H9 (cell line): ENCODE measurements around the gene LRRC8C. TPM values are rescaled to one million over a fixed set of nuclear protein-coding genes. Genes with fewer than 3 reads are reported as not detected.

Experiments
- DNase-seq: peaks from one replicate; pipeline ENCODE4 v3.0.0-alpha.2; 2017
- H2AFZ ChIP-seq: one replicate; pipeline ENCODE4 v1.6.1; 2013; ENCODE audit warnings: mild to moderate bottlenecking, low read length, control low read depth, moderate library complexity
- H2AK5ac ChIP-seq: 2 replicates; pipeline ENCODE4 v1.6.1; 2013; ENCODE audit warnings: low read length, control low read depth, mixed read lengths; ENCODE audit not compliant: insufficient read length
- H2BK120ac ChIP-seq: one replicate; pipeline ENCODE4 v1.6.1; 2013; ENCODE audit warnings: low read depth, mild to moderate bottlenecking, low read length, control low read depth, inconsistent platforms; ENCODE audit not compliant: poor library complexity, severe bottlenecking
- H2BK12ac ChIP-seq: 2 replicates; pipeline ENCODE4 v1.6.1; 2013; ENCODE audit warnings: low read length, control low read depth, mixed read lengths, low read depth; ENCODE audit not compliant: insufficient read length
- H2BK15ac ChIP-seq: 2 replicates; pipeline ENCODE4 v1.6.1; 2013; ENCODE audit warnings: low read depth, low read length, control low read depth
- H2BK20ac ChIP-seq: one replicate; pipeline ENCODE4 v1.6.1; 2013; ENCODE audit warnings: low read depth, mild to moderate bottlenecking, low read length, control low read depth, inconsistent platforms; ENCODE audit not compliant: poor library complexity, severe bottlenecking
- H2BK5ac ChIP-seq: 2 replicates; pipeline ENCODE4 v1.6.1; 2013; ENCODE audit warnings: low read length, control low read depth, mixed read lengths; ENCODE audit not compliant: insufficient read length
- H3K14ac ChIP-seq: 2 replicates; pipeline ENCODE4 v1.6.1; 2013; ENCODE audit warnings: low read length, control low read depth; ENCODE audit not compliant: insufficient read depth
- H3K18ac ChIP-seq: 2 replicates; pipeline ENCODE4 v1.6.1; 2013; ENCODE audit warnings: low read depth, mild to moderate bottlenecking, mixed read lengths, low read length, control low read depth; ENCODE audit not compliant: insufficient read length
- H3K23ac ChIP-seq: 2 replicates; pipeline ENCODE4 v1.6.1; 2013; ENCODE audit warnings: low read length, control low read depth, mixed read lengths, low read depth; ENCODE audit not compliant: insufficient read length
- H3K23me2 ChIP-seq: 2 replicates; pipeline ENCODE4 v1.6.1; 2013; ENCODE audit warnings: low read depth, mild to moderate bottlenecking, mixed read lengths, low read length, control low read depth; ENCODE audit not compliant: insufficient read length, poor library complexity, severe bottlenecking
- H3K27ac ChIP-seq: 2 replicates; pipeline ENCODE4 v1.5.1; 2013; ENCODE audit warnings: low read length, control low read depth, mixed read lengths, low read depth; ENCODE audit not compliant: insufficient read length
- H3K27me3 ChIP-seq: 2 replicates; pipeline ENCODE4 v1.6.1; 2013; ENCODE audit warnings: low read length, control low read depth, inconsistent platforms; ENCODE audit not compliant: insufficient read depth
- H3K4ac ChIP-seq: 2 replicates; pipeline ENCODE4 v1.6.1; 2013; ENCODE audit warnings: low read depth, mild to moderate bottlenecking, control low read depth, inconsistent platforms, low read length, moderate library complexity
- H3K4me1 ChIP-seq: 2 replicates; pipeline ENCODE4 v1.6.1; 2013; ENCODE audit warnings: low read length, control low read depth, inconsistent platforms; ENCODE audit not compliant: insufficient read depth
- H3K4me2 ChIP-seq: 2 replicates; pipeline ENCODE4 v1.6.1; 2013; ENCODE audit warnings: low read length, control low read depth, mixed read lengths; ENCODE audit not compliant: insufficient read length, insufficient read depth
- H3K56ac ChIP-seq: 2 replicates; pipeline ENCODE4 v1.6.1; 2013; ENCODE audit warnings: low read depth, mild to moderate bottlenecking, mixed read lengths, low read length, control low read depth; ENCODE audit not compliant: insufficient read length
- H3K79me1 ChIP-seq: 2 replicates; pipeline ENCODE4 v1.6.1; 2013; ENCODE audit warnings: low read depth, mild to moderate bottlenecking, moderate library complexity, low read length, control low read depth, inconsistent platforms; ENCODE audit not compliant: insufficient read depth, poor library complexity, severe bottlenecking
- H3K79me2 ChIP-seq: 2 replicates; pipeline ENCODE4 v1.6.1; 2013; ENCODE audit warnings: low read length, control low read depth, inconsistent platforms; ENCODE audit not compliant: insufficient read depth
- H3K9ac ChIP-seq: 2 replicates; pipeline ENCODE4 v1.6.1; 2013; ENCODE audit warnings: low read length, control low read depth, mixed read lengths; ENCODE audit not compliant: insufficient read length; ENCODE audit errors: extremely low read depth
- H3K9me3 ChIP-seq: one replicate; pipeline ENCODE4 v1.6.1; 2013; ENCODE audit warnings: low read depth, low read length, inconsistent platforms; ENCODE audit not compliant: control insufficient read depth
- H3T11ph ChIP-seq: one replicate; pipeline ENCODE4 v1.6.1; 2013; ENCODE audit warnings: mild to moderate bottlenecking, low read length, control low read depth, inconsistent platforms
- H4K20me1 ChIP-seq: one replicate; pipeline ENCODE4 v1.6.1; 2013; ENCODE audit not compliant: control insufficient read depth, insufficient read length, insufficient read depth
- H4K5ac ChIP-seq: 2 replicates; pipeline ENCODE4 v1.6.1; 2013; ENCODE audit warnings: low read depth, mild to moderate bottlenecking, mixed read lengths, low read length, control low read depth; ENCODE audit not compliant: insufficient read length
- H4K8ac ChIP-seq: replicated peaks from 2 replicates; pipeline ENCODE4 v1.6.1; 2013; ENCODE audit warnings: low read length, control low read depth, mixed read lengths, low read depth; ENCODE audit not compliant: insufficient read length
- H4K91ac ChIP-seq: 2 replicates; pipeline ENCODE4 v1.6.1; 2013; ENCODE audit warnings: low read depth, mild to moderate bottlenecking, moderate library complexity, mixed read lengths, low read length, control low read depth; ENCODE audit not compliant: insufficient read length
- H3K27ac Mint-ChIP-seq, 3 experiments: 2 replicates in 2 of 3; 3 replicates in 1 of 3; pipeline ENCODE4 v1.8.0; 2020 to 2021; ENCODE audit warnings: mixed read lengths in 3 of 3, mild to moderate bottlenecking in 1 of 3, moderate library complexity in 1 of 3
- H3K27me3 Mint-ChIP-seq: 2 replicates; pipeline ENCODE4 v1.8.0; 2021; ENCODE audit warnings: low read depth, mild to moderate bottlenecking, moderate library complexity, mixed read lengths
- H3K36me3 Mint-ChIP-seq, 3 experiments: 2 replicates in 2 of 3; 3 replicates in 1 of 3; pipeline ENCODE4 v1.8.0; 2020 to 2021; ENCODE audit warnings: low read depth in 3 of 3, mixed read lengths in 3 of 3; ENCODE audit not compliant: insufficient read depth in 1 of 3
- H3K4me1 Mint-ChIP-seq, 2 experiments: 2 replicates each; pipeline ENCODE4 v1.8.0; 2020; ENCODE audit warnings: mixed read lengths in 2 of 2
- H3K4me3 Mint-ChIP-seq, 2 experiments: 2 replicates in 1 of 2; 3 replicates in 1 of 2; pipeline ENCODE4 v1.8.0; 2020 to 2021; ENCODE audit warnings: mild to moderate bottlenecking in 2 of 2, mixed read lengths in 2 of 2, moderate library complexity in 1 of 2
- H3K9me3 Mint-ChIP-seq, 2 experiments: 2 replicates in 1 of 2; 3 replicates in 1 of 2; pipeline ENCODE4 v1.8.0; 2020; ENCODE audit warnings: mild to moderate bottlenecking in 2 of 2, mixed read lengths in 2 of 2, moderate library complexity in 1 of 2
- total RNA-seq: library from RNA; stranded (reverse); gene quantifications from 2 replicates; pipeline ENCODE4 v1.2.1, GENCODE V29; 2021
- TF ChIP-seq, protein P1 (sequence below): fragments of 200-600 bp; sonication (generic); conservative IDR thresholded peaks from 3 replicates; pipeline ENCODE4 v1.8.0; 2021; ENCODE audit warnings: antibody characterized with exemption, mild to moderate bottlenecking

LRRC8C gene
- total RNA-seq, 1 experiment from 2014 or later: 1.9 TPM

DNA sequence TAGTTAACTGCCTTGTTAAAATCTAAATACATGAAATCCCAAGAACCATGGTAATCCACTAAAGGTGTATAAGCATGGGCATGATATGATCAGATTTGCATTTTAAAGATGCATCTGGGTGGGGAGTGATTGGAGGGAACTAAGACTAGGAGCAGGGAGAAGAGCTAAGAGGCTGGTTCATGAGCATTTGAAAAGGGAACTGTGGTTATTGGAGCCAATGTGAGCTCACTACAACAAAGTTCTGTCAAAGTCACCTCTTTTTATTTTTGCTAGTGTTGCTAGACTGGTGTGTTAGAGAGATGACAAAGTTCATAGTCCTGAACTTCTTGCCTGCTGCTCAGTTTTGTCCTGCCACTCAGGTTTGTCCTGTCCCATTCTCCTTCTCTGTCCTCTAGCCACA is 120.8 kb downstream of the LRRC8C start:
- H2AFZ ChIP-seq: no peak overlapping the region
- no peak overlapping the region for H3K14ac ChIP-seq

More for the DNA sequence above, 120.8 kb downstream of the LRRC8C start:
- Mint-ChIP-seq H3K4me3 (no peak overlapping the region), H3K27me3 (peaks cover 12% of the 10 kb centered on the region), H3K9me3 (peaks cover 0 to 6% of the 10 kb centered on the region in 2 experiments; a peak in 2 of 5 replicates), H3K27ac (no peak overlapping the region), H3K36me3 (peaks cover 0 to 4% (median 0%) of the 10 kb centered on the region in 3 experiments; a peak in 2 of 7 replicates), H3K4me1 (peaks cover 9 to 10% of the 10 kb centered on the region in 2 experiments)
- Histone ChIP-seq H4K8ac (no peak overlapping the region), H3K27me3 (no peaks in the 10 kb centered on the region), H3K23me2 (no peaks in the 10 kb centered on the region), H3K27ac (no peak overlapping the region), H3K4me1 (no peaks in the 10 kb centered on the region; the same call in none of the 2 replicates), H2BK12ac (no peak overlapping the region), H4K5ac (no peak overlapping the region), H3K9me3 (no peaks in the 10 kb centered on the region), H2BK20ac (no peak overlapping the region), H3T11ph (no peak overlapping the region), H4K20me1 (no peaks in the 10 kb centered on the region), H3K18ac (no peak overlapping the region), H2BK5ac (no peak overlapping the region), H3K4ac (no peak overlapping the region), H3K56ac (no peak overlapping the region), H2BK120ac (no peak overlapping the region), H3K79me2 (no peaks in the 10 kb centered on the region), H3K79me1 (no peaks in the 10 kb centered on the region), H2BK15ac (no peak overlapping the region), H2AK5ac (no peak overlapping the region), H3K9ac (no peak overlapping the region), H3K4me2 (no peak overlapping the region), H3K23ac (no peak overlapping the region), H4K91ac (no peak overlapping the region)
- DNase-seq: no peak
- TF ChIP-seq, protein P1, sequence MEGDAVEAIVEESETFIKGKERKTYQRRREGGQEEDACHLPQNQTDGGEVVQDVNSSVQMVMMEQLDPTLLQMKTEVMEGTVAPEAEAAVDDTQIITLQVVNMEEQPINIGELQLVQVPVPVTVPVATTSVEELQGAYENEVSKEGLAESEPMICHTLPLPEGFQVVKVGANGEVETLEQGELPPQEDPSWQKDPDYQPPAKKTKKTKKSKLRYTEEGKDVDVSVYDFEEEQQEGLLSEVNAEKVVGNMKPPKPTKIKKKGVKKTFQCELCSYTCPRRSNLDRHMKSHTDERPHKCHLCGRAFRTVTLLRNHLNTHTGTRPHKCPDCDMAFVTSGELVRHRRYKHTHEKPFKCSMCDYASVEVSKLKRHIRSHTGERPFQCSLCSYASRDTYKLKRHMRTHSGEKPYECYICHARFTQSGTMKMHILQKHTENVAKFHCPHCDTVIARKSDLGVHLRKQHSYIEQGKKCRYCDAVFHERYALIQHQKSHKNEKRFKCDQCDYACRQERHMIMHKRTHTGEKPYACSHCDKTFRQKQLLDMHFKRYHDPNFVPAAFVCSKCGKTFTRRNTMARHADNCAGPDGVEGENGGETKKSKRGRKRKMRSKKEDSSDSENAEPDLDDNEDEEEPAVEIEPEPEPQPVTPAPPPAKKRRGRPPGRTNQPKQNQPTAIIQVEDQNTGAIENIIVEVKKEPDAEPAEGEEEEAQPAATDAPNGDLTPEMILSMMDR: no peak
